GM19372 (cell line): ENCODE data around the gene PLPPR3.
"Not testable (repeated sequence)": the region's sequence is repeated elsewhere in the genome, so short reads cannot be mapped to it uniquely, and the experiment has no call there.

Experiments
- ATAC-seq: cut with Tn5 transposase; IDR thresholded peaks from one replicate; pipeline ENCODE4 v1.9.1; 2021; ENCODE audit warnings: mild to moderate bottlenecking, low read depth, moderate library complexity; ENCODE audit not compliant: unreplicated experiment

Gene PLPPR3

GRCh38 chr19:855142-855541 lies 33.4 kb upstream of the PLPPR3 start:
- ATAC-seq, result no peak

GRCh38 chr19:854549-854948 lies 32.8 kb upstream of the PLPPR3 start:
- no peak for ATAC-seq

GRCh38 chr19:853614-854220 lies 32.0 kb upstream of the PLPPR3 start:
- not testable (repeated sequence) for ATAC-seq

GRCh38 chr19:853014-853585 lies 31.3 kb upstream of the PLPPR3 start:
- ATAC-seq, result no peak

- no peak for ATAC-seq
Observed at GRCh38 chr19:852136-853013, 30.6 kb upstream of the PLPPR3 start, which contains the start of gene ELANE. Gene ELANE, plus strand, starts transcription at chr19:852303. Its CDS starts 26 bp downstream, at chr19:852329.

GRCh38 chr19:850979-851335 lies 29.2 kb upstream of the PLPPR3 start:
- no peak for ATAC-seq

- ATAC-seq, result no peak
Observed at GRCh38 chr19:850221-850978, 28.6 kb upstream of the PLPPR3 start.

GRCh38 chr19:849195-849594 lies 27.4 kb upstream of the PLPPR3 start:
- not testable (repeated sequence) for ATAC-seq

GRCh38 chr19:848386-848921 lies 26.7 kb upstream of the PLPPR3 start:
- ATAC-seq, result no peak

GRCh38 chr19:845707-846521 lies 24.2 kb upstream of the PLPPR3 start:
- no peak for ATAC-seq

- no peak for ATAC-seq
Observed at GRCh38 chr19:844546-844971, 22.8 kb upstream of the PLPPR3 start.

GRCh38 chr19:843836-844545 lies 22.2 kb upstream of the PLPPR3 start:
- no peak for ATAC-seq

GRCh38 chr19:843180-843835 lies 21.6 kb upstream of the PLPPR3 start:
- no peak for ATAC-seq

GRCh38 chr19:842802-843179 lies 21.0 kb upstream of the PLPPR3 start:
- not testable (repeated sequence) for ATAC-seq

- no peak for ATAC-seq
Observed at GRCh38 chr19:840519-841206, 18.9 kb upstream of the PLPPR3 start, which contains the start of gene PRTN3. Gene PRTN3, plus strand, starts transcription at chr19:840999. Its CDS starts 10 bp downstream, at chr19:841009.

- no peak for ATAC-seq
Observed at GRCh38 chr19:835210-835810, 13.6 kb upstream of the PLPPR3 start.

GRCh38 chr19:834216-834615 lies 12.5 kb upstream of the PLPPR3 start:
- no peak for ATAC-seq
